GM23338 (cell line): ENCODE measurements around the gene KRTAP5-6. TPM values are rescaled to one million over a fixed set of nuclear protein-coding genes. Genes with fewer than 3 reads are reported as not detected.

Source experiments
- ATAC-seq: fragments of 200-7000 bp; cut with Tn5 transposase; 3 replicates; pipeline ENCODE4 v1.9.1; 2020
- DNase-seq: peaks from one replicate; pipeline ENCODE4 v3.0.0-alpha.2; 2015; ENCODE audit warnings: low spot score
- H2AFZ ChIP-seq: fragments of 200-600 bp; sonication (generic); 2 replicates; pipeline ENCODE4 v1.8.0; 2016; ENCODE audit warnings: antibody characterized with exemption, mild to moderate bottlenecking, moderate library complexity
- H3F3A ChIP-seq: fragments of 200-600 bp; sonication (generic); replicated peaks from 2 replicates; pipeline ENCODE4 v1.8.0; 2017; ENCODE audit warnings: antibody characterized with exemption, mixed run types, low read depth
- H3K27ac ChIP-seq: fragments of 200-600 bp; sonication (generic); 2 replicates; pipeline ENCODE4 v1.6.1; 2016; ENCODE audit warnings: low read depth
- H3K27me3 ChIP-seq: fragments of 200-600 bp; sonication (generic); 2 replicates; pipeline ENCODE4 v1.8.0; 2016; ENCODE audit warnings: mild to moderate bottlenecking, mixed run types, moderate library complexity; ENCODE audit not compliant: insufficient read depth
- H3K36me3 ChIP-seq: fragments of 200-600 bp; sonication (generic); 2 replicates; pipeline ENCODE4 v1.8.0; 2016; ENCODE audit warnings: mild to moderate bottlenecking; ENCODE audit not compliant: insufficient read depth
- H3K4me1 ChIP-seq: fragments of 200-600 bp; sonication (generic); 2 replicates; pipeline ENCODE4 v1.8.0; 2016; ENCODE audit warnings: mild to moderate bottlenecking, moderate library complexity; ENCODE audit not compliant: insufficient read depth
- H3K4me2 ChIP-seq: fragments of 200-600 bp; sonication (generic); 2 replicates; pipeline ENCODE4 v1.7.1; 2017; ENCODE audit warnings: mixed run types
- H3K4me3 ChIP-seq: fragments of 200-600 bp; sonication (generic); 2 replicates; pipeline ENCODE4 v1.6.1; 2016; ENCODE audit warnings: mixed run types
- H3K79me2 ChIP-seq: fragments of 200-600 bp; sonication (generic); replicated peaks from 2 replicates; pipeline ENCODE4 v1.8.0; 2017; ENCODE audit warnings: mild to moderate bottlenecking; ENCODE audit not compliant: insufficient read depth
- H3K9me2 ChIP-seq: fragments of 200-600 bp; sonication (generic); 2 replicates; pipeline ENCODE4 v1.8.0; 2017; ENCODE audit not compliant: insufficient read depth
- H4K20me1 ChIP-seq: fragments of 200-600 bp; sonication (generic); replicated peaks from 2 replicates; pipeline ENCODE4 v1.8.0; 2017; ENCODE audit warnings: mild to moderate bottlenecking; ENCODE audit not compliant: insufficient read depth
- H3K27ac Mint-ChIP-seq: 2 replicates; pipeline ENCODE4 v1.8.0; 2020; ENCODE audit warnings: inconsistent platforms, mild to moderate bottlenecking, moderate library complexity, mixed read lengths
- H3K27me3 Mint-ChIP-seq: 3 replicates; pipeline ENCODE4 v1.8.0; 2022; ENCODE audit warnings: low read depth, mild to moderate bottlenecking, moderate library complexity, mixed read lengths, inconsistent platforms; ENCODE audit not compliant: insufficient read depth, poor library complexity
- H3K36me3 Mint-ChIP-seq: 3 replicates; pipeline ENCODE4 v1.8.0; 2021; ENCODE audit warnings: low read depth, mild to moderate bottlenecking, inconsistent platforms, moderate library complexity, mixed read lengths
- H3K4me1 Mint-ChIP-seq: 3 replicates; pipeline ENCODE4 v1.8.0; 2020; ENCODE audit warnings: mild to moderate bottlenecking, inconsistent platforms, mixed read lengths
- H3K4me3 Mint-ChIP-seq: 3 replicates; pipeline ENCODE4 v1.8.0; 2021; ENCODE audit warnings: moderate library complexity, mild to moderate bottlenecking, inconsistent platforms, mixed read lengths
- H3K9me3 Mint-ChIP-seq: 3 replicates; pipeline ENCODE4 v1.8.0; 2020; ENCODE audit warnings: moderate library complexity, mild to moderate bottlenecking, inconsistent platforms, mixed read lengths
- CREB1 ChIP-seq: fragments of 250-450 bp; sonication (Bioruptor Pico); IDR thresholded peaks from 2 replicates; pipeline ENCODE4 v1.5.0; 2020; ENCODE audit warnings: low read depth, mild to moderate bottlenecking, moderate library complexity
- CTCF ChIP-seq, 2 experiments: fragments of 200-600 bp in 1 of 2; sonication (generic) in 1 of 2; conservative IDR thresholded peaks; 2 replicates each; pipeline versions ENCODE4 v1.5.1 to v1.6.1; 2016 to 2017; ENCODE audit warnings: antibody characterized with exemption in 2 of 2, low read depth in 2 of 2, mild to moderate bottlenecking in 2 of 2, moderate library complexity in 1 of 2
- EZH2 ChIP-seq: fragments of 200-600 bp; sonication (generic); IDR thresholded peaks from one replicate; pipeline ENCODE4 v1.8.0; 2017; ENCODE audit warnings: antibody characterized with exemption, mild to moderate bottlenecking, low read depth; ENCODE audit not compliant: unreplicated experiment
- JUNB ChIP-seq: IDR thresholded peaks from one replicate; pipeline ENCODE4 v1.6.1; 2016; ENCODE audit warnings: antibody characterized with exemption; ENCODE audit not compliant: unreplicated experiment
- NANOG ChIP-seq: IDR thresholded peaks from 2 replicates; pipeline ENCODE4 v1.6.1; 2016; ENCODE audit warnings: antibody characterized with exemption, borderline replicate concordance
- POLR2AphosphoS5 ChIP-seq: IDR thresholded peaks from 2 replicates; pipeline ENCODE4 v1.6.1; 2016; ENCODE audit warnings: antibody characterized with exemption, low read depth
- STAT1 ChIP-seq: IDR thresholded peaks from one replicate; pipeline ENCODE4 v1.6.1; 2016; ENCODE audit warnings: antibody characterized with exemption; ENCODE audit not compliant: unreplicated experiment
- ZNF331 ChIP-seq: fragments of 250-450 bp; sonication (Bioruptor Pico); IDR thresholded peaks from 2 replicates; pipeline ENCODE4 v1.5.0; 2020; ENCODE audit warnings: low read depth, mild to moderate bottlenecking, moderate library complexity
- polyA plus RNA-seq: library from polyadenylated mRNA; unstranded; fragments of >200 nt; fragmentation: Nextera tagmentation; extraction: Ambion mirVana; gene quantifications from 2 replicates; pipeline ENCODE4 v1.2.1, GENCODE V29; 2016
- total RNA-seq: library from RNA; depleted of rRNA; stranded (reverse); fragments of >200 nt; shearing (Covaris generic); gene quantifications from 2 replicates; pipeline ENCODE4 v1.2.3, GENCODE V29; 2014
- TF ChIP-seq, protein P1 (sequence below): fragments of 250-450 bp; sonication (Bioruptor Pico); IDR thresholded peaks from 2 replicates; pipeline ENCODE4 v1.5.0; 2020; ENCODE audit warnings: mild to moderate bottlenecking, moderate library complexity
- TF ChIP-seq, protein P2 (sequence below): IDR thresholded peaks from one replicate; pipeline ENCODE4 v1.6.1; 2018; ENCODE audit warnings: antibody characterized with exemption; ENCODE audit not compliant: unreplicated experiment
- TF ChIP-seq, protein P3 (sequence below): IDR thresholded peaks from 2 replicates; pipeline ENCODE4 v1.6.1; 2016; ENCODE audit warnings: antibody characterized with exemption

Gene KRTAP5-6
- total and polyA plus RNA-seq, 2 experiments from 2014 or later = not detected

DNA sequence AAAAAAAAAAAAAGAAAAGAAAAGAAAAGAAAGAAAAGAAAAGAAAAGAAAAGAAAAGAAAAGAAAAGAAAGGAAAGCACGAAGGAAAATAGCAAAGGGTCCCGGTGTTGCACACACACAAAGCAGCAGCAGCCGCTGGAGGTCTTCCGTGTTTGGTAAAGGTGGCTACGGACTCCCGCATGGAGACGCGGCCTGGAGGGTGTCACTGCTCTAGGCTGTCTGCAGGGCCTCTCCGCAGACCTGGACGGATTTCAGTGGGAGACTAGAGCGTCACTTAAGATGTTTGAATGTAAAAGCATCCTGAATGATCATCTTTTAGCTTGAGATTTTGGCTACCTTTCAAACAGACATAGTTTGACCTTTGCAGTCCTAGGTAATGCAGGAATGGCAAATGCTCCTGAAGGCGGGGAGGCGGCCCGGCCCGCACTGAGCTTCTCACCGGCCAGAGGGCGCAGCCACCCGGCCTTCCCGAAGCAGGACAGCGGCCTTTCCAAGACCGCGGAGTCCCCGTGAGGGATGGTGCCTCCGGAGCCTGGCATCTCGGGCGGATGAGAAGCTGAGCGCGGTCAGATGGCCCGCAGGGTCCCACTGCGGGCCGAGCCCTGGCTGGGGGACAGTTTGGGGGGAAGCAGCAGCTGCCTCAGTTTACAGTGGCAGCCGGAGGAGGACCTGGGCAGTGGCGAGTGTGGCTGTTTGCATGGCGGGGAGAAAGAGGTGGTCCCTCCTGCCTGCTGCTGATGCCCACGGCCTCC is 48.9 kb upstream of the KRTAP5-6 start (continued):
- TF ChIP-seq, protein P1, sequence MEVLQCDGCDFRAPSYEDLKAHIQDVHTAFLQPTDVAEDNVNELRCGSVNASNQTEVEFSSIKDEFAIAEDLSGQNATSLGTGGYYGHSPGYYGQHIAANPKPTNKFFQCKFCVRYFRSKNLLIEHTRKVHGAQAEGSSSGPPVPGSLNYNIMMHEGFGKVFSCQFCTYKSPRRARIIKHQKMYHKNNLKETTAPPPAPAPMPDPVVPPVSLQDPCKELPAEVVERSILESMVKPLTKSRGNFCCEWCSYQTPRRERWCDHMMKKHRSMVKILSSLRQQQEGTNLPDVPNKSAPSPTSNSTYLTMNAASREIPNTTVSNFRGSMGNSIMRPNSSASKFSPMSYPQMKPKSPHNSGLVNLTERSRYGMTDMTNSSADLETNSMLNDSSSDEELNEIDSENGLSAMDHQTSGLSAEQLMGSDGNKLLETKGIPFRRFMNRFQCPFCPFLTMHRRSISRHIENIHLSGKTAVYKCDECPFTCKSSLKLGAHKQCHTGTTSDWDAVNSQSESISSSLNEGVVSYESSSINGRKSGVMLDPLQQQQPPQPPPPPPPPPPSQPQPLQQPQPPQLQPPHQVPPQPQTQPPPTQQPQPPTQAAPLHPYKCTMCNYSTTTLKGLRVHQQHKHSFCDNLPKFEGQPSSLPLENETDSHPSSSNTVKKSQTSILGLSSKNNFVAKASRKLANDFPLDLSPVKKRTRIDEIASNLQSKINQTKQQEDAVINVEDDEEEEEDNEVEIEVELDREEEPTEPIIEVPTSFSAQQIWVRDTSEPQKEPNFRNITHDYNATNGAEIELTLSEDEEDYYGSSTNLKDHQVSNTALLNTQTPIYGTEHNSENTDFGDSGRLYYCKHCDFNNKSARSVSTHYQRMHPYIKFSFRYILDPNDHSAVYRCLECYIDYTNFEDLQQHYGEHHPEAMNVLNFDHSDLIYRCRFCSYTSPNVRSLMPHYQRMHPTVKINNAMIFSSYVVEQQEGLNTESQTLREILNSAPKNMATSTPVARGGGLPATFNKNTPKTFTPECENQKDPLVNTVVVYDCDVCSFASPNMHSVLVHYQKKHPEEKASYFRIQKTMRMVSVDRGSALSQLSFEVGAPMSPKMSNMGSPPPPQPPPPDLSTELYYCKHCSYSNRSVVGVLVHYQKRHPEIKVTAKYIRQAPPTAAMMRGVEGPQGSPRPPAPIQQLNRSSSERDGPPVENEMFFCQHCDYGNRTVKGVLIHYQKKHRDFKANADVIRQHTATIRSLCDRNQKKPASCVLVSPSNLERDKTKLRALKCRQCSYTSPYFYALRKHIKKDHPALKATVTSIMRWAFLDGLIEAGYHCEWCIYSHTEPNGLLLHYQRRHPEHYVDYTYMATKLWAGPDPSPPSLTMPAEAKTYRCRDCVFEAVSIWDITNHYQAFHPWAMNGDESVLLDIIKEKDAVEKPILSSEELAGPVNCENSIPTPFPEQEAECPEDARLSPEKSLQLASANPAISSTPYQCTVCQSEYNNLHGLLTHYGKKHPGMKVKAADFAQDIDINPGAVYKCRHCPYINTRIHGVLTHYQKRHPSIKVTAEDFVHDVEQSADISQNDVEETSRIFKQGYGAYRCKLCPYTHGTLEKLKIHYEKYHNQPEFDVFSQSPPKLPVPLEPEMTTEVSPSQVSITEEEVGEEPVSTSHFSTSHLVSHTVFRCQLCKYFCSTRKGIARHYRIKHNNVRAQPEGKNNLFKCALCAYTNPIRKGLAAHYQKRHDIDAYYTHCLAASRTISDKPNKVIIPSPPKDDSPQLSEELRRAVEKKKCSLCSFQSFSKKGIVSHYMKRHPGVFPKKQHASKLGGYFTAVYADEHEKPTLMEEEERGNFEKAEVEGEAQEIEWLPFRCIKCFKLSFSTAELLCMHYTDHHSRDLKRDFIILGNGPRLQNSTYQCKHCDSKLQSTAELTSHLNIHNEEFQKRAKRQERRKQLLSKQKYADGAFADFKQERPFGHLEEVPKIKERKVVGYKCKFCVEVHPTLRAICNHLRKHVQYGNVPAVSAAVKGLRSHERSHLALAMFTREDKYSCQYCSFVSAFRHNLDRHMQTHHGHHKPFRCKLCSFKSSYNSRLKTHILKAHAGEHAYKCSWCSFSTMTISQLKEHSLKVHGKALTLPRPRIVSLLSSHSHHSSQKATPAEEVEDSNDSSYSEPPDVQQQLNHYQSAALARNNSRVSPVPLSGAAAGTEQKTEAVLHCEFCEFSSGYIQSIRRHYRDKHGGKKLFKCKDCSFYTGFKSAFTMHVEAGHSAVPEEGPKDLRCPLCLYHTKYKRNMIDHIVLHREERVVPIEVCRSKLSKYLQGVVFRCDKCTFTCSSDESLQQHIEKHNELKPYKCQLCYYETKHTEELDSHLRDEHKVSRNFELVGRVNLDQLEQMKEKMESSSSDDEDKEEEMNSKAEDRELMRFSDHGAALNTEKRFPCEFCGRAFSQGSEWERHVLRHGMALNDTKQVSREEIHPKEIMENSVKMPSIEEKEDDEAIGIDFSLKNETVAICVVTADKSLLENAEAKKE = no peak
- TF ChIP-seq JUNB = no peak
- no peak for TF ChIP-seq NANOG
- TF ChIP-seq STAT1 = no peak
- no peak for TF ChIP-seq CREB1
- TF ChIP-seq POLR2AphosphoS5 = no peak

- Mint-ChIP-seq H3K4me3 (no peak overlapping the region), H3K9me3 (no peaks in the 10 kb centered on the region; the same call in 2 of the 3 replicates), H3K36me3 (no peaks in the 10 kb centered on the region), H3K4me1 (0 out of 3 replicates have a peak, but pooled peaks cover 2% of the 10 kb centered on the region), H3K27ac (no peak overlapping the region), H3K27me3 (peaks cover 2% of the 10 kb centered on the region)
- Histone ChIP-seq H3K4me2 (no peak overlapping the region), H3K4me3 (no peak overlapping the region), H4K20me1 (no peaks in the 10 kb centered on the region), H3K9me2 (no peaks in the 10 kb centered on the region), H3K27me3 (no peaks in the 10 kb centered on the region), H3F3A (no peaks in the 10 kb centered on the region), H3K4me1 (no peaks in the 10 kb centered on the region), H3K27ac (no peak overlapping the region), H2AFZ (no peak overlapping the region), H3K79me2 (no peaks in the 10 kb centered on the region), H3K36me3 (no peaks in the 10 kb centered on the region)
- DNase-seq (no peak), ATAC-seq (no peak)
- TF ChIP-seq, protein P2, sequence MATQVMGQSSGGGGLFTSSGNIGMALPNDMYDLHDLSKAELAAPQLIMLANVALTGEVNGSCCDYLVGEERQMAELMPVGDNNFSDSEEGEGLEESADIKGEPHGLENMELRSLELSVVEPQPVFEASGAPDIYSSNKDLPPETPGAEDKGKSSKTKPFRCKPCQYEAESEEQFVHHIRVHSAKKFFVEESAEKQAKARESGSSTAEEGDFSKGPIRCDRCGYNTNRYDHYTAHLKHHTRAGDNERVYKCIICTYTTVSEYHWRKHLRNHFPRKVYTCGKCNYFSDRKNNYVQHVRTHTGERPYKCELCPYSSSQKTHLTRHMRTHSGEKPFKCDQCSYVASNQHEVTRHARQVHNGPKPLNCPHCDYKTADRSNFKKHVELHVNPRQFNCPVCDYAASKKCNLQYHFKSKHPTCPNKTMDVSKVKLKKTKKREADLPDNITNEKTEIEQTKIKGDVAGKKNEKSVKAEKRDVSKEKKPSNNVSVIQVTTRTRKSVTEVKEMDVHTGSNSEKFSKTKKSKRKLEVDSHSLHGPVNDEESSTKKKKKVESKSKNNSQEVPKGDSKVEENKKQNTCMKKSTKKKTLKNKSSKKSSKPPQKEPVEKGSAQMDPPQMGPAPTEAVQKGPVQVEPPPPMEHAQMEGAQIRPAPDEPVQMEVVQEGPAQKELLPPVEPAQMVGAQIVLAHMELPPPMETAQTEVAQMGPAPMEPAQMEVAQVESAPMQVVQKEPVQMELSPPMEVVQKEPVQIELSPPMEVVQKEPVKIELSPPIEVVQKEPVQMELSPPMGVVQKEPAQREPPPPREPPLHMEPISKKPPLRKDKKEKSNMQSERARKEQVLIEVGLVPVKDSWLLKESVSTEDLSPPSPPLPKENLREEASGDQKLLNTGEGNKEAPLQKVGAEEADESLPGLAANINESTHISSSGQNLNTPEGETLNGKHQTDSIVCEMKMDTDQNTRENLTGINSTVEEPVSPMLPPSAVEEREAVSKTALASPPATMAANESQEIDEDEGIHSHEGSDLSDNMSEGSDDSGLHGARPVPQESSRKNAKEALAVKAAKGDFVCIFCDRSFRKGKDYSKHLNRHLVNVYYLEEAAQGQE = no peak
- TF ChIP-seq, protein P3, sequence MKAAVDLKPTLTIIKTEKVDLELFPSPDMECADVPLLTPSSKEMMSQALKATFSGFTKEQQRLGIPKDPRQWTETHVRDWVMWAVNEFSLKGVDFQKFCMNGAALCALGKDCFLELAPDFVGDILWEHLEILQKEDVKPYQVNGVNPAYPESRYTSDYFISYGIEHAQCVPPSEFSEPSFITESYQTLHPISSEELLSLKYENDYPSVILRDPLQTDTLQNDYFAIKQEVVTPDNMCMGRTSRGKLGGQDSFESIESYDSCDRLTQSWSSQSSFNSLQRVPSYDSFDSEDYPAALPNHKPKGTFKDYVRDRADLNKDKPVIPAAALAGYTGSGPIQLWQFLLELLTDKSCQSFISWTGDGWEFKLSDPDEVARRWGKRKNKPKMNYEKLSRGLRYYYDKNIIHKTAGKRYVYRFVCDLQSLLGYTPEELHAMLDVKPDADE = no peak
- no peak for TF ChIP-seq ZNF331
- no peak for TF ChIP-seq EZH2
- TF ChIP-seq STAT1 = no peak
- TF ChIP-seq CTCF (conservative IDR thresholded peaks at IDR 0.05; ENCODE audit: low read depth in 2 of 2) = no peak
- no peak for TF ChIP-seq CREB1
Observed at GRCh38 chr11:1648653-1649420, 48.2 kb upstream of the KRTAP5-6 start.
